ENCODE results near the gene ASPM. TPM values are rescaled to one million over a fixed set of nuclear protein-coding genes. Genes with fewer than 3 reads are reported as not detected.

The ASPM gene
- polyA plus RNA-seq, 1 of the 3 experiments (the other 2 are of a cell fraction), result 3.0 TPM

DNA sequence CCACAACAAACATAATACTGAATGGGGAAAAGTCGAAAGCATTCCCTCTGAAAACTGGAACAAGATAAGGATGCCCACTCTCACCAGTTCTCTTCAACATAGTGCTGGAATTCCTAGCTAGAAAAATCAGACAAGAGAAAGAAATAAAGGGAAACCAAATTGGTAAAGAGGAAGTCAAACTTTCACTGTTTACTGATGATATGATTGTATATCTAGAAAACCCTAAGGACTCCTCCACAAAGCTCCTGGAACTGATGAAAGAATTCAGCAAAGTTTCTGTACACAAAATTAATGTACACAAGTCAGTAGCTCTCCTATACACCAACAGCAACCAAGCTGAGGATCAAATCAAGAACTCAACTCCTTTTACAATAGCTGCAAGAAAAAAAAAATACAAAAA, 72.5 kb downstream of the ASPM start:
- CTCF ChIA-PET, result no interaction called here
- Histone ChIP-seq H4K20me1 (ENCODE audit: insufficient read depth) (no peaks in the 10 kb centered on the region), H3F3A (replicated peaks; ENCODE audit: insufficient read depth) (no peaks in the 10 kb centered on the region), H3K9me3 (no peaks in the 10 kb centered on the region; the same call in 1 of the 2 replicates), H3K9me2 (no peaks in the 10 kb centered on the region), H3K27me3 (ENCODE audit: insufficient read depth) (no peaks in the 10 kb centered on the region), H3K4me1 (ENCODE audit: control insufficient read depth in 1 of 2, insufficient read depth in 2 of 2, low read depth in 1 of 2, low read length in 1 of 2) (no peaks in the 10 kb centered on the region), H3K4me3 (ENCODE audit: low read depth in 2 of 2, low read length in 1 of 2) (no peak overlapping the region), H2AFZ (ENCODE audit: low read depth) (no peak overlapping the region), H3K36me3 (replicated peaks in 1 of 2; ENCODE audit: control insufficient read depth in 1 of 2, insufficient read depth in 2 of 2, low read length in 1 of 2) (no peaks in the 10 kb centered on the region), H3K4me2 (no peak overlapping the region), H3K79me2 (ENCODE audit: insufficient read depth) (no peaks in the 10 kb centered on the region), H3K9ac (no peak overlapping the region), H3K27ac (ENCODE audit: low read depth in 2 of 2, low read length in 1 of 2) (no peak overlapping the region)
- no peak for TF ChIP-seq GATA2 (CRISPR knock-in tag; IDR thresholded peaks at IDR 0.05)
- no peak for TF ChIP-seq MEF2A (IDR thresholded peaks at IDR 0.05; ENCODE audit: borderline replicate concordance, low read depth)
- TF ChIP-seq POLR2AphosphoS5 (IDR thresholded peaks at IDR 0.05; ENCODE audit: low read depth, low read length), result no peak
- TF ChIP-seq CTCF (IDR thresholded peaks at IDR 0.05), result no peak
- TF ChIP-seq GABPA (IDR thresholded peaks at IDR 0.05; ENCODE audit: low read depth), result no peak
- TF ChIP-seq ELF1 (IDR thresholded peaks at IDR 0.05), result no peak
- WGBS (ENCODE audit: low lambda C conversion rate), result 38% methylated on average over 1 of the region's 1 CpG
- DNase-seq, result no peak
- POLR2A ChIA-PET, result no interaction called here

- H3K9ac ChIP-seq, result no peak overlapping the region
- no peaks in the 10 kb centered on the region for H4K20me1 ChIP-seq (ENCODE audit: insufficient read depth)
- no peaks in the 10 kb centered on the region for H3F3A ChIP-seq (replicated peaks; ENCODE audit: insufficient read depth)
- DNase-seq, result no peak
- H3K9me3 ChIP-seq, result no peaks in the 10 kb centered on the region; the same call in 1 of the 2 replicates
- H3K4me2 ChIP-seq, result no peak overlapping the region
- H2AFZ ChIP-seq (ENCODE audit: low read depth), result no peak overlapping the region
- H3K79me2 ChIP-seq (ENCODE audit: insufficient read depth), result no peaks in the 10 kb centered on the region
- CTCF ChIA-PET, result no interaction called here
- H3K27ac ChIP-seq (ENCODE audit: low read depth in 2 of 2, low read length in 1 of 2), result no peak overlapping the region
- H3K4me3 ChIP-seq (ENCODE audit: low read depth in 2 of 2, low read length in 1 of 2), result no peak overlapping the region
- TF ChIP-seq FOXM1 (IDR thresholded peaks at IDR 0.05; ENCODE audit: low read depth) (no peak), TCF12 (IDR thresholded peaks at IDR 0.05) (no peak), SMC3 (IDR thresholded peaks at IDR 0.05; ENCODE audit: low read depth, low read length) (no peak), GABPA (IDR thresholded peaks at IDR 0.05; ENCODE audit: low read depth) (no peak), RFX5 (IDR thresholded peaks at IDR 0.05; ENCODE audit: low read length) (no peak), EZH2phosphoT487 (IDR thresholded peaks at IDR 0.05; ENCODE audit: borderline replicate concordance, low read depth) (no peak), RAD21 (IDR thresholded peaks at IDR 0.05; ENCODE audit: low read length) (no peak)
- no peaks in the 10 kb centered on the region for H3K4me1 ChIP-seq (ENCODE audit: control insufficient read depth in 1 of 2, insufficient read depth in 2 of 2, low read depth in 1 of 2, low read length in 1 of 2)
- no peaks in the 10 kb centered on the region for H3K9me2 ChIP-seq
- no peaks in the 10 kb centered on the region for H3K36me3 ChIP-seq (replicated peaks in 1 of 2; ENCODE audit: control insufficient read depth in 1 of 2, insufficient read depth in 2 of 2, low read length in 1 of 2)
- POLR2A ChIA-PET, result no interaction called here
- H3K27me3 ChIP-seq (ENCODE audit: insufficient read depth), result no peaks in the 10 kb centered on the region
These were observed 79.0 kb downstream of the ASPM start for GRCh38 chr1:197067457-197067818.
